ENCODE data around the gene TMEM175.

- TF ChIP-seq CTCF (IDR thresholded peaks at IDR 0.05) (no peak), POLR2A (IDR thresholded peaks at IDR 0.05) (no peak)
Observed at GRCh38 chr4:925171-925570, 7.1 kb upstream of the TMEM175 start.

Data from tibial nerve (tissue), 3 donors.